HG02885 (cell line): ENCODE results near the gene RPS17.

Experiments used
- ATAC-seq: cut with Tn5 transposase; IDR thresholded peaks from one replicate; pipeline ENCODE4 v1.9.1; 2021; ENCODE audit warnings: mild to moderate bottlenecking; ENCODE audit not compliant: unreplicated experiment, poor library complexity

RPS17 gene

DNA sequence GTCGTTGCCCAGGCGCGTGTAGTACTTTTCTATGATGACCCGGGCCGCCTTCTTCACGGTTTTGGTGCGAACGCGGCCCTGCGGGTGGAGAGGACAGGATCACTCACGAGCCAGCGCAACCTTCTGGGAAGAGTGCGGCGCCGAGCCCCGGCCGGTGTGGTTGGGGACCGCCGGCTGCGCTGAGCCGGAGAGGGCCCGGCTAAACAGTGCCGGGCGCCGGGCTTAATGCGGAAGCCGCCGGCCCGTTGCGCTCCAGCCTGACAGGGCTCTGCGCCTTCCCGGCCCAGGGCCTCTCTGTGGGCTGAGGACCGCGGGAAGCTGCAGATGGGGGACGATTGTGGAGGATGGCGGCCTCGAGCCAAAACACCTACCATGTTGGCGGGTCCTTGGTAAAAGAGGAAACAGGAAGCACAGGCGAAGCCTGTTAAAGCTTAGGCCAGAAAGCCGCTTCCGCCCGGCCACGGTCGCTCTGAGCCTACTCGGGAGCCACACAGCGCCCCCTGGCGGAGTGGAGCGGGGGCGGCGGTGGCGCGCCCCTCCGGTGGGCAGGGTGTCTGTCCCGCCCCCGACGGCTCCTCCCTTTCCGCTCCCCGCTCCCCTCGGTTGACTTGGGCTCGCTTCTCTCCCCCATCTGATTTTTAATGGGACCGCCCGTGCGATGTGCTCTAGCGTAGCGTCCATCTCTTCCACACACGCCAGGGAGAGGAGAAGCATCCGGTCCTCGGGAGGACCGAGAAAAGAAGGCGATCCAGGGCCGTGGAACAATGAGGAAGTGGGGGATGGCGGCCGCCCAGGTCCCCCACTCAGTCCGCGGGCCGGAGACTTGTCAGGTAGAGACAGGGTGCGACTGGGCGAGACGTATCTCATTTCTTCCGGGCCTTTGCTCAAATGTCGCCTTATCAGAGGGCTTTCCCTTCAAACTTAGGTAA, at the start of gene RPS17:
RPS17 (minus strand) TSS at position 403 of the 929 bp plus-strand sequence; CDS start at position 374, 29 bp downstream.
- ATAC-seq, result peak; percentile 93

DNA sequence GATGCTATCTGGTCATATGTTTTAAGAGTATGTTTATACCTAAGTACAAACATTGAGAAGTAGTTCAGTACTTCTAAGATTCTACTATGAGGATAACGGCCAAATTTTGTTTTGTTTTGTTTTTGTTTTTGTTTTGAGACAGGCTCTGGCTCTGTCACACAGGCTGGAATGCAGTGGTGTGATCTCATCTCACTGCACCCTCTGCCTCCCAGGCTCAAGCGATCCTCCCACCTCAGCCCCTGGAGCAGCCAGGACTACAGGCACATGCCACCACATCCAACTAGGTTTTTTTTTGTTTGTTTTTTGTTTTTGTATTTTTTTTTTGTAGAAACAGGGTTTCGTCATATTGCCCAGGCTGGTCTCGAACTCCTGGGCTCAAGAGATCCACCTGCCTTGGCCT, 47.5 kb upstream of the RPS17 start:
- no peak for ATAC-seq

DNA sequence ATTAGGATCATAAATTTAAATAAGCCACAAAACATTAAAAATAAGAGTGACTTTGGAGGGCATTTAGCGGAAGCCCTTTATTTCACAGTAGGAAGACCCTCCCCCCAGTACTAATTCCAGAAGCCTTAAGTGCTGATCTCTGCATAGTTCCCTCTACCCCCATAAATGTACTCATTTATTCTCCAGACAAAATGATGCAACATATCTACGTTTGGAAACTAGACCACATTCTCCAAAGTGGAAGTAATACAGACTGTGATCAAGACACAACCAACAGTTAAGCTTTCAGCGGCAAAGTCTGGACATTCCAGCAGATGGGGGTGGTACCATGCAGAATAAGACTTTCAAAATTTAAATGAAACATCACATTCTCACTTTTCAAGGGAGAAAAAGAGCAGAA, 44.8 kb upstream of the RPS17 start:
- ATAC-seq, result no peak

DNA sequence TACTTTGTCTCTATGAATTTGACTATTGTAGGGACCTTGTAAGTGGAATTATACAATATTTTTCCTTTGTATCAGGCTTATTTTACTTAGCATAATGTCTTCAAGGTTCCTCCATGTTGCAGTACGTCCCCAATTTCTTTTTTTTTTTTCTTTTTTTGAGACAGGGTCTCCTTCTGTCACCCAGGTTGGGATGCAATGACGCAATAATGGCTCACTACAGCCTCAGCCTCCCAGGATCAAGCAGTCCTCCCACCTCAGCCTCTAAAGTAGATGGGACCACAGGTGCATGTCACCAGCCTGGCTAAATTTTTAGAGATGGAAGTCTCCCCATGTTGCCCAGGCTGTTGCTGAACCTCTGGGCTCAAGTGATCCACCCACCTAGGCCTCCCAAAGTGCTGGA, 40.5 kb upstream of the RPS17 start:
- ATAC-seq, result no peak

DNA sequence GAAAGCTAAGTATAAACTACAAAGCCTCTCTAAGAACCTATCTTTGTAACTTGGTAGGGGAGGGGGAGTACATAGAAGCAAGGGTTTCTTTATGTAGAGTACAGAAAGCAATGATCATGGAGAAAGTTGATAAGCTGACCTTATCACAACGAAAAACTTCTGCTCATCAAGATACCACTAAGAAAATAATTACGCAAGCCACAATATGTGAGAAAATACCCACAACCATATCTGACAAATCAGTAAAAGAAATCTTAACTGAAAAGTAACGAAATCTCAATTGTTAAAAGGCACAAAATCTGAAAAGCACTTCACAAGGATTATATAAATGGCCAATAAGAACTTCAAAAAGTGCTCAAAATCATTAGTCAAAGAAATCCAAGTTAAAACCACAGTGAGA, 35.1 kb upstream of the RPS17 start:
- no peak for ATAC-seq

DNA sequence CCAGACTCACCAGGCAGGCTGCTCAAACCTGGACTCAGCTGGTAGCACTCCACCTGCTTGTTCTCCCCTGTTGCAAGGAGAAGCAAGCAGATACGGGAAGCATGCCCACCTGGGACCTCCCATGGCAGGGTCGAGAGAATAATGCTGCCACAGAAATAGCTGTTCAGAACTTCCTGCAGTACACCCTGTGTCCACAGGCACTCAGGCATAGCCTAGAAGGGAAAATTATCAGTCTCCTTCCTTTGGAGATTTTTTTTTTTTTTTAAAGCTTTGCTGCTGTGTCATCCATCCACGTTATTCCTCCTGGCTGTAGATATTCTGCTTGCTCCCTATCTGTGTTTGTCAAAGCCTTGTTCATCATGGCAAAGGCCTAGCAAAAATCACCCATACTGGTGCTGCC, 32.7 kb upstream of the RPS17 start:
- no peak for ATAC-seq

DNA sequence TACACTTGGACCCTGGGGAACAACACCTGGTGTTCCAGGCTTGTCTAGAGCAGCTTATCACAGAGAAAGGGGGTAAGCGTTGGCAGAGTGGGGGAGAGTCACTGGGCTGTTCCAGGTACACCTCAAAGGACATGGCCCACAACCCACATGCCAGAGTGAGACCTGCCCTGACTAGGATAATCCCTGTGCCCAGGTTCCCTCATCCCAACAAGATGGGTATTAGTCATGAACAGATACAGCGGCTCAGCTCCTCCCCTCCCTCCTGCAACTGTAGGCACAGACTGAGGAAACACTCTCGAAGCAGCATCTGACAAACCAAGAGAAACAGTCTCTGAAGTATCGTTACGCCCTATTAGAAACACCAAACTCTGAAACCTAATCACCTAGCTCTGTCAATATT, 32.1 kb upstream of the RPS17 start:
- no peak for ATAC-seq

DNA sequence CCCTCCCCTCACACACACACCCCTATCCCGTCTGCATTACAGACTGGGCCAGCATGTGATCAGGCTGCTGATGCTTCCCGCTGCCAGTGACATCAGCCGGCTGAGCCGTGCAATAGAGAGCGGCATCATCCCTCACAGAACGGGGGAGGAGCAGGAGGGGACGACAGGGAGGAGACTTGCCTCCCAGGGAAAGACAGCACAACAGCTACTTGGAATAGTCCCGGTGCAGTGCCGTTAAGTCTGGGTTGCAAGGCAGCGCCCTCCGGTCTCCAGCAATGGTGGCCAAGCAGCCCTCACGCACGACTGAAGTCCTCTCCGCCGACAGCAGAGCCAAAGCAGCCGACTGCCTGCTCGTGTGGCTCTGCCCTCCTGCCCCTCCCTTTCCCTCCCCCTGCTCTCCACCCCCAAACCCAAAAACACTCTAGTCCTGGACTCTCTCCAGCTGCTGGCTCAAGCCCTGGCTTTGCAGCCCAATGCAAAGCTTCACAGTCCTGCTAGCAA, 31.5 kb upstream of the RPS17 start:
- no peak for ATAC-seq

DNA sequence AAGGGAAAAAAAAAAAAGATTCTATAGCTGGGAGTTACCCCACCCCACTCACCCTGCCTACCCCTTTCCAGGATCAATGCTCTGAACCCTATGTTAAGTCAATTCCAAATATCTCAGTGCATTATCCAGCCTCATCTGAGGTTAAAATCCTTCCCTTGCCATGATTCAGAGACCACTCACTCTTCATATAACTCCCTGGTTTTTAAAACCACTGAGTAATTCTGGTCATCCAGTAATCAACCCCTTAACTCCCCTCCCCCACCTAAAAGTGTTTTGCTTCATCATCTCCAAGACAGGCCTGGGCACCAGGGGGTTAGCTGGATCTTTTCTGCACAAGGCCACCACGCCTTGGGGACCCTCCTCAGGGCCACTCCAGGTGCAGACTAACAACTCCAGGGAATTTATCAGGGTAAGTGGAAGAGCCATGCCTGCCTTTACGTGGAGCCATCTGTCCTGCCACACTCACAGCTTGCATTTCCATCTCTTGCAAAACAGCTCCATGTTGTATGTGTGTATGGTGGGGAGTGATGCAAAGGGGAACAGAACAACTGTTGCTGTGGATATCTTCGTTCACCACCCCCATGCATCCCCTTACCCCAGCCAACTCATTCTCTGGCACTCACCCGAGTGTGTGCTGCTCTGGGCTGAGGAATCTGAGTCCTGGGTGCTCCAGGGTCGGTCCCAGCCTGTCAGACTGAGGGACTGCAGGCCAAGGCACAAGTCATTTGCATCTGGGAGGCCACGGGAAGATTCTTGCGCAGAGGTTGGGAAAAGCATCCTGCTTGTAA, 30.7 kb upstream of the RPS17 start:
- no peak for ATAC-seq

DNA sequence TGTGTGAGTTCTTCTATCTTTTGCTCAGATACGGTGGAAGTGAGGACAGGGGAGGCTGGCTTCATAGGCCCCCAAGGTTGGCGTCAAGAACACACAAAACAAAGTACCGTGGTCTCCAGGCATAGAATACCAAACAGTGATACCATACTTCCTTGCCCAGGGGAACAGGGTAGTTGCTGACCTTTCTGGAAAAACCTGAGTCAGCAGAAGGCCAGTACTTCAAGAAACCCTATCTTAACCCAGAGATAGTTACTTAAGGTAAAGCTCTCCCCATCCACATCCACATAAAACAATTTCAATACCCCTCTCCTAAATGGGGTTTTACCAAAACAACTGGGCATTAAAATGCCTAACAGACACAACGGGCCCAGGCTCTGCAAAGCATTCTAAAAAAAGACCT, 29.6 kb upstream of the RPS17 start:
- no peak for ATAC-seq

DNA sequence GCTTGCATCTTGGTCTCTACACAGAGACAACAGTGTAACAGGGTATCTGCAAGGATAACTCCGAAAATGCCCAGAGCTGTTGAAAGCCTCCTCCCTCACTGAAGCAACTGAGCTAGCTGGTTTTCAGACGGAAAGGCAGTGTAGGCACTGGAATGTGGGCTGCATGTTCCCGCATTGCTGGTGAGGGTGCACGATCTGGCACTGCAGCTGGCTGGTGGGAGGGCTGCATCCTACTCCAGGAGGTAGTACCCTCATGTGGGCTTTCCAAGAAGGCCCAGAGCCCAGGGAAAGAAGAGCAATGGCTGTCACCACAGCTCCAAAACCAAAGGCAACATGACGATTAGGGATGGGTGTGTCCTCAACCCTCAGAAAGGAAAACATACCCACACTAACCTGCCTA, 28.7 kb upstream of the RPS17 start:
- no peak for ATAC-seq

DNA sequence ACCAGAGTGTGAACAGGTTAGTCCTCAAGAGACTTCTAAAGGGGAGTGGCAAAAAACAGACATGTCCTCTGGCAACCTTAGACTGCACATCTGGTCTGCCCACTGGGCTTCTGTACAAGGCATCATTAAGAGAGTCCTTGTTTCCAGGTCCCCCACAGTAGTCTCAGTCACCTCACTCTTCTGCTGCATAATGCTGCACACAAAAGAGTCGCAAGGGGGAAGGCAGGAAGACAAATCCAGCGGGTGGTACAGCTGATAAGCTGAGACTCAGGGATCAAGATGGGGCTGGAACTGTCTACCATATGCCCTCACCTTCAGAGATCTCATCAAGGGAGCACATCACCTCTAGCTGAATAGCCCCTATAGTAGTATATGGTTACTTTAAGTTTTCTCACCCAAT, 27.4 kb upstream of the RPS17 start:
- no peak for ATAC-seq

DNA sequence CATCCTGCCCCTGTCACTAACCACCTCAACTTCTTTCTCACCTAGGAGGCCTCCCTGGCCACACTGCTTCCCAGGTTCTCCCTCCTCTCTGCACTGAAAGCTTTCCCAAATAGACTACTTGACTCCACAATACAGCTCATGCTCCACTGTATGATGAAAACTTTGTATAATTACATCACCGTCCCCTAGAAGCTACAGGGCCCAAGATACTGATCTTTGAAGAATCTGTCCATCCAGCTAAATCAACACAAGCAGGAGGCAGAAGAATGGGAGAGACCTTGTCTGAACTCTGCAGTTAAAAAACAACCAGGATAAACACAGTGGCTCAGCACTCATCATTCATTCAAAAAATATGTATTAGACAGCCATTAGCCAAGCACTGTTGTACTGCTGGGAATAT, 26.4 kb upstream of the RPS17 start:
- no peak for ATAC-seq

DNA sequence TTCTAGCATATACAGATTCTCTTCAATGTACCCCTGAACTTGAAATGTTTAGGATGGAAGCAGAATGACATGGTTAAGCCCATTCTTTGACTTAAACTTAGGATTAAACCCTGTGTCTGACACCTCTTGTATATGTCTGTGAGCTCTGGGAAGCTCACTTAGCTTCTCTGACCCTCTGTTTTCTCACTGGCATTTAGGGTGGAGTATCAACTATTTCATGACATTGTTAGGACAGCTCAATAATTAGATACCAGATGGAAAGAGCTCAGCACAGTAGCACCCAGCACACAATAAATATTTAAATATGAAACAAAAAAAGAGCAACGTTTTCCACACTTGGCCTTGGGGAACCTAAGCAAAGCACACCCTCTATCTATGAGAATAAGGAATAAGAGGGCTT, 18.2 kb upstream of the RPS17 start:
- ATAC-seq, result no peak

DNA sequence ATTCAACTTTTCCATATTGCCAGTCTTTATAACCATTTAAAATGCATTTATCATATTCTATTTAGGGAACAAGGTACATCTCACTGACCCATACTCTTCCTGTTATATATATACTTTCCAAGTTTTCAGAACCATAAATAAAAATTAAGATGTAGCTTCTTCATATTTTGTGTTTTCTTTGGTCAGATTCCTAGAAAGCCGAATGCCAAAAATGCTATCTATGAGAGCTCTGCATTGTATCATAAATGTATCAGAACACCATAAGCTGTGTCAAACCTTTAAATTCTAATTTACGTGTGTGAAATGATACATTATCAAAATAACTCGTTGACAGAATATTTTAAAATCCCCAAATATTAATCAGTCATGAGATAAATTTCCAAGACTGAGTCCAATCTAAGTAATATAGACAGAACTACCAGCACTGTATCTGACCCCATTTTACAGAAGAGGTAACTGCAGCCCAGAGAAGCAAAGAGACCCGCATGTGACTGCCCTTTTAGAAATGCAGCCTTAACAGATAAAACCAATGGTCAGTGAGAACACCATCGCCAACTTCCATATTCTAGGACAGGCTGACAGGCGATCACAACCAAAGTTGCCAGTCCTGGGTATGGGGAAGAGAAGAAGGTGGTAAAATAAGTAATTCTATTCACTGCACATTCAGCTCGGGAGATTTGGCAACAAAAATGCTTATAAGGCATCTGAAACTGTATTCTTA, 16.2 kb upstream of the RPS17 start:
- ATAC-seq, result no peak

DNA sequence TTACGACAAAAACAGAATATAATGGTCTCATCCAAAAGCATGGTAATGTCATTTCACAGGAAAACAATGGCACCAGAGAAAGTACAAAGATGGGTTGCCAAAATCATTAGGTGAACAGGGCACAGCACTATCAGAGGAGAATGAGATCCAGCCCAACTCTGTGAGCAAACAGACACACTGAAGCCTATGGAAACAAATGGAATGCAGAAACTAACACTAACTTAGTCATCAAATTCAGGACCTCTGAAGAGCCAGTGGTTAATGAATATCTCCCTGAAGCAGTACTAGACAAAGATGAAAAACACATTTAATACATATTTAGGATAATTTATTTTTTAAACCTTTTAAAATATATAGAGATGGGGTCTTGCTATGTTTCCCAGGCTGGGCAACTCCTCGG, 14.6 kb upstream of the RPS17 start:
- no peak for ATAC-seq

DNA sequence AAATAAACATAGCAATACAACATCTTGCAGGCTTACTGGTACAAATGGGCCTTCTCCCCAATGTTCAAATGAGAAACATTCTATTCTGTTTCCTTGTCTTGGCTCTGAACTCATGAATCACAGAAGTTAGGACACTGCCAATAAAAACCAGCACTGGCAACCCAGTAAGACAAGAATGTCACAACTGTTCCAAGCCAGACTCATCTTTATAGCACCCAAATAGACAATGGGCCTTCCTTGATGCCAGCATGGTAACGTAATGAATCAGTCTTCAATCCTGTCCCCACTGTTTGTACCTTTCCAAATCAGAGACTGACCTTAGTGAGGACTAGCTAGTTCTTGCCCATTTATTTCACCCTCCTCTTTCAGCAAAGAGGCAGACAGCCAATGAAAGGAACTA, 14.1 kb upstream of the RPS17 start:
- no peak for ATAC-seq

DNA sequence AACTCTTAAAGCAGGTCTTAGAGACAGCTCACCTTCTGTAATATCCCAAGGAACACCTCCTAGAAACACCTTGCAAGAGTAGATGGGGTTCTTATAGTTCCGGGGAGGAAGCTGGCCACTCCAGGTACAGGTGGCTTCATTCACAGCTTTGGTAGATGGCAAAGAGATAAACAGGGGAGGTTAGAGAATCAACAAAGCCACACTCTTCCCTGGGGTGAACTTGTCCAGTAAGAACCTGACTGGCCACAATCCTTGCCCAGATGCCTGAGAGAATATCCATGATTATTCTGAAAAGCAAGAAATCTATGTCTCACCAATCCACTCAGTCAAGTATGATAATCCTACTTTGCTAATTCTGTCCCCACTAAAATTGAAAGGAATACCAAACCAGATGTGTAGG, 13.6 kb upstream of the RPS17 start:
- ATAC-seq, result no peak

DNA sequence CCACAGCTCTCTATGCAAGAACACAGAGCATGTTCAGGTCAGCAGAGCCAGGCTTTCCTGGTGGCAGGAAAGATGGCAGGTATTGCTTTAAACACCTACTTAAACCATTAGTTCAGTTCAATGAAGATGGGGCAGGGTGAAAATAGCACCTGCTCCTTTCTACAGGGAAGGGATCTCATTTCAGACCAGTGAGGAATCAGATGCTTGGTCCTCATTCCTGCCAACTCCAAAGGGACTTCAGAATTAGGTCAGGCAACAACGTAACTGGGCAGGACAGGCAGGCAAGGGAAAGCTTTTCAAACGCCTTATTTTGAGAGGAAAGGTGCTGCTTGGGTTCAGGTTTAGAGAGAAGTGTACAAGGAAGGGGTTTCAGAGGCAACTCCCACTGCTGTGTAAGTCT, 12.6 kb upstream of the RPS17 start:
- no peak for ATAC-seq

DNA sequence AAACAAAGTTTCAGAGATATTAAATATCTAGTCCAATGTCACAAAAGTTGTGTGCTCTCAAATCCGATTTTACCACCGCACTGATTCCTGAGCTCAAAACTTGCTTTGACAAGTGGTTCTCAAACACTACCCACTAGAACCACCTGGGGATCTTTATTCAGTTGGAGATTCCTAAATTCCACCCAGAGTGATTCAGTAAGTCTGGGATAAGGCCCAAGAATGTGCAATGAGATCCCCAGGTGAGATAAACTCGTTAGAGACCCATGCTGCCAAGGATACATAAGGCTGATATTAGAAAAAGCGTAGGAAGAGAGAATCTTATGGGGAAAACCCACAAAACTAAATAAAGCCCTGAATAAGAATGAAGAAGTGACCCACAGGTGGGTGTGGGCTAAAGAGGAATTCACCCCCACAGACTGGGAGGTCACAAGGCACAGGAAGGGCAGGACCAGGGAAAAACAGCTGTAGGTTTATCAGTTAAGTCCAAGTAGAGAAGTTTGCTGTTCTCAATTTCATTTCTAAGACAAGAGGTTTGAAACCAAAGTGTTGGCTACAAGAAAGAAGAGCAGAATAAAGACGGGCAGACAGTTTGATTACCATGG, 11.5 kb upstream of the RPS17 start:
- ATAC-seq, result peak; percentile 75
